ES-I3 (cell line): Measurements from ENCODE around the gene JAG2.

Experiments
- H3K36me3 ChIP-seq: 2 replicates; pipeline ENCODE4 v1.6.1; 2013; ENCODE audit warnings: mild to moderate bottlenecking, low read length, control low read depth, moderate library complexity; ENCODE audit not compliant: insufficient read depth
- H3K4me1 ChIP-seq: 2 replicates; pipeline ENCODE4 v1.6.1; 2013; ENCODE audit warnings: mild to moderate bottlenecking, control low read depth, low read length; ENCODE audit not compliant: insufficient read depth
- H3K9ac ChIP-seq: 2 replicates; pipeline ENCODE4 v1.6.1; 2013; ENCODE audit warnings: low read depth, mild to moderate bottlenecking, low read length, moderate library complexity
- H3K9me3 ChIP-seq: 2 replicates; pipeline ENCODE4 v1.6.1; 2013; ENCODE audit warnings: mild to moderate bottlenecking, low read length, moderate library complexity; ENCODE audit not compliant: control insufficient read depth, insufficient read depth

Gene JAG2

GRCh38 chr14:105168496-105168978 lies at the start of gene JAG2:
JAG2 (minus strand) TSS chr14:105168776; CDS start chr14:105168420, 356 bp downstream.
- Histone ChIP-seq H3K4me1 (peaks cover 7% of the 10 kb centered on the region; the same call in 1 of the 2 replicates), H3K9me3 (no peaks in the 10 kb centered on the region), H3K36me3 (no peaks in the 10 kb centered on the region), H3K9ac (peak within 1 kb of the TSS; percentile 44)

- Histone ChIP-seq H3K9me3 (no peaks in the 10 kb centered on the region), H3K36me3 (peaks cover 2% of the 10 kb centered on the region), H3K9ac (no peak overlapping the region), H3K4me1 (no peaks in the 10 kb centered on the region)
Observed at GRCh38 chr14:105217774-105218173, 49.2 kb upstream of the JAG2 start.

GRCh38 chr14:105216490-105217247 lies 48.1 kb upstream of the JAG2 start:
- Histone ChIP-seq H3K4me1 (no peaks in the 10 kb centered on the region), H3K9ac (no peak overlapping the region), H3K36me3 (peaks cover 2% of the 10 kb centered on the region; the same call in 1 of the 2 replicates), H3K9me3 (no peaks in the 10 kb centered on the region)

- H3K9ac ChIP-seq, result no peak overlapping the region
- peaks cover 2% of the 10 kb centered on the region; the same call in 1 of the 2 replicates for H3K36me3 ChIP-seq
- H3K4me1 ChIP-seq, result no peaks in the 10 kb centered on the region
- no peaks in the 10 kb centered on the region for H3K9me3 ChIP-seq
Observed at GRCh38 chr14:105215602-105216001, 47.0 kb upstream of the JAG2 start.

- Histone ChIP-seq H3K4me1 (no peaks in the 10 kb centered on the region), H3K9me3 (no peaks in the 10 kb centered on the region), H3K9ac (no peak overlapping the region), H3K36me3 (peaks cover 2% of the 10 kb centered on the region; the same call in 1 of the 2 replicates)
Observed at GRCh38 chr14:105214324-105214915, 45.8 kb upstream of the JAG2 start.

- Histone ChIP-seq H3K4me1 (no peaks in the 10 kb centered on the region), H3K9ac (no peak overlapping the region), H3K9me3 (no peaks in the 10 kb centered on the region), H3K36me3 (0 out of 2 replicates have a peak, but pooled peaks cover 2% of the 10 kb centered on the region)
Observed at GRCh38 chr14:105213361-105213760, 44.8 kb upstream of the JAG2 start.

GRCh38 chr14:105212541-105213300 lies 44.1 kb upstream of the JAG2 start:
- H3K36me3 ChIP-seq, result 0 out of 2 replicates have a peak, but pooled peaks cover 2% of the 10 kb centered on the region
- H3K9me3 ChIP-seq, result no peaks in the 10 kb centered on the region
- no peaks in the 10 kb centered on the region for H3K4me1 ChIP-seq
- no peak overlapping the region for H3K9ac ChIP-seq

GRCh38 chr14:105211758-105212089 lies 43.1 kb upstream of the JAG2 start:
- Histone ChIP-seq H3K9ac (no peak overlapping the region), H3K9me3 (no peaks in the 10 kb centered on the region), H3K36me3 (0 out of 2 replicates have a peak, but pooled peaks cover 2% of the 10 kb centered on the region), H3K4me1 (no peaks in the 10 kb centered on the region)

GRCh38 chr14:105211086-105211757 lies 42.6 kb upstream of the JAG2 start:
- H3K36me3 ChIP-seq, result 0 out of 2 replicates have a peak, but pooled peaks cover 2% of the 10 kb centered on the region
- no peaks in the 10 kb centered on the region for H3K4me1 ChIP-seq
- no peak overlapping the region for H3K9ac ChIP-seq

GRCh38 chr14:105210266-105211025 lies 41.9 kb upstream of the JAG2 start:
- 0 out of 2 replicates have a peak, but pooled peaks cover 2% of the 10 kb centered on the region for H3K36me3 ChIP-seq
- no peak overlapping the region for H3K9ac ChIP-seq
- no peaks in the 10 kb centered on the region for H3K9me3 ChIP-seq
- no peaks in the 10 kb centered on the region for H3K4me1 ChIP-seq

More at GRCh38 chr14:105211086-105211757, 42.6 kb upstream of the JAG2 start:
- no peaks in the 10 kb centered on the region for H3K9me3 ChIP-seq

GRCh38 chr14:105209646-105210045 lies 41.1 kb upstream of the JAG2 start:
- Histone ChIP-seq H3K9me3 (no peaks in the 10 kb centered on the region), H3K9ac (no peak overlapping the region), H3K36me3 (0 out of 2 replicates have a peak, but pooled peaks cover 2% of the 10 kb centered on the region), H3K4me1 (no peaks in the 10 kb centered on the region)

GRCh38 chr14:105209091-105209490 lies 40.5 kb upstream of the JAG2 start:
- H3K4me1 ChIP-seq, result no peaks in the 10 kb centered on the region
- no peaks in the 10 kb centered on the region for H3K9me3 ChIP-seq
- no peak overlapping the region for H3K9ac ChIP-seq
- H3K36me3 ChIP-seq, result 0 out of 2 replicates have a peak, but pooled peaks cover 2% of the 10 kb centered on the region

- Histone ChIP-seq H3K4me1 (no peaks in the 10 kb centered on the region), H3K9me3 (no peaks in the 10 kb centered on the region), H3K36me3 (0 out of 2 replicates have a peak, but pooled peaks cover 2% of the 10 kb centered on the region), H3K9ac (no peak overlapping the region)
Observed at GRCh38 chr14:105208738-105209075, 40.1 kb upstream of the JAG2 start.
